ENCODE data around the gene E2F3. TPM values are rescaled to one million over a fixed set of nuclear protein-coding genes. Genes with fewer than 3 reads are reported as not detected.
"Not testable (repeated sequence)": the region's sequence is repeated elsewhere in the genome, so short reads cannot be mapped to it uniquely, and the experiment has no call there.

The E2F3 gene
- total RNA-seq, 1 experiment from 2014 or later = 27.1 TPM

DNA sequence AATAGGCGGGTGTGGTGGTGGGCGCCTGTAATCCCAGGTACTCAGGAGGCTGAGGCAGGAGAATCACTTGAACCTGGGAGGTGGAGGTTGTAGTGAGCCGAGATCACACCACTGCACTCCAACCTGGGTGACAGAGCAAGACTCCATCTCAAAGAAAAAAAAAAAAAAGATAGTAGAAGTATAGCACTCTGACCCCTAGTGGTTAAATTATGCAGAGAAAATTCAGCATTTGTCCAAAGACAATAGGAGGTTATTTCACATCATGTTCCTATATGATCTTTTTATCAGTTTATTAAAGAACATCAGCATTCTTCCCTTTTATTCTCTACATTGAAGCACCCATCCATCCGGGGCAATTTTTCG lies 127.4 kb downstream of the E2F3 start:
- intact Hi-C loops (cut with micrococcal nuclease) = loop anchor here (1.0 kb wide), 3 partner anchors 125 to 437 kb away; no protein-coding TSS in a partner anchor
- ATAC-seq (peak; percentile 56), DNase-seq (ENCODE audit: low read depth, low spot score) (peak; percentile 46)
- peak overlapping the region; percentile 60 for H3K4me2 ChIP-seq (ENCODE audit: low read length)
- peak overlapping the region; percentile 34; the same call in 1 of the 2 replicates for H3K9ac ChIP-seq (ENCODE audit: low read length)
- H3K4me1 ChIP-seq (ENCODE audit: control insufficient read depth in 1 of 2, insufficient read depth in 2 of 2, low read length in 2 of 2) = peaks cover 6 to 18% of the 10 kb centered on the region in 2 experiments; a peak in 3 of 4 replicates
- H3K27ac ChIP-seq (ENCODE audit: low read depth, low read length); H3K9me2 ChIP-seq (ENCODE audit: insufficient read depth); H3K4me3 ChIP-seq (replicated peaks in 1 of 2; ENCODE audit: low read depth in 1 of 2, low read length in 2 of 2); H3K79me2 ChIP-seq (ENCODE audit: insufficient read depth, low read length); H3K36me3 ChIP-seq (ENCODE audit: control insufficient read depth in 1 of 2, insufficient read depth in 2 of 2, low read length in 2 of 2); RAD21 ChIA-PET (ENCODE audit: low non-redundant PET in 1 of 2, low total read pairs in 2 of 2, uncharacterized antibody in 2 of 2, unreplicated experiment in 2 of 2); H3K9me3 ChIP-seq (ENCODE audit: control insufficient read depth in 1 of 2, insufficient read depth in 1 of 2, low read depth in 1 of 2, low read length in 2 of 2); BruUV-seq (replicated peaks); H2AFZ ChIP-seq (ENCODE audit: low read depth, low read length, poor library complexity, severe bottlenecking); POLR2A ChIA-PET; H4K20me1 ChIP-seq (ENCODE audit: insufficient read depth); H3K27me3 ChIP-seq (ENCODE audit: insufficient read depth, low read length): not testable (repeated sequence)
- peak; percentile 57 for TF ChIP-seq RAD21 (IDR thresholded peaks at IDR 0.05; ENCODE audit: low read depth)
- TF ChIP-seq, protein P1, sequence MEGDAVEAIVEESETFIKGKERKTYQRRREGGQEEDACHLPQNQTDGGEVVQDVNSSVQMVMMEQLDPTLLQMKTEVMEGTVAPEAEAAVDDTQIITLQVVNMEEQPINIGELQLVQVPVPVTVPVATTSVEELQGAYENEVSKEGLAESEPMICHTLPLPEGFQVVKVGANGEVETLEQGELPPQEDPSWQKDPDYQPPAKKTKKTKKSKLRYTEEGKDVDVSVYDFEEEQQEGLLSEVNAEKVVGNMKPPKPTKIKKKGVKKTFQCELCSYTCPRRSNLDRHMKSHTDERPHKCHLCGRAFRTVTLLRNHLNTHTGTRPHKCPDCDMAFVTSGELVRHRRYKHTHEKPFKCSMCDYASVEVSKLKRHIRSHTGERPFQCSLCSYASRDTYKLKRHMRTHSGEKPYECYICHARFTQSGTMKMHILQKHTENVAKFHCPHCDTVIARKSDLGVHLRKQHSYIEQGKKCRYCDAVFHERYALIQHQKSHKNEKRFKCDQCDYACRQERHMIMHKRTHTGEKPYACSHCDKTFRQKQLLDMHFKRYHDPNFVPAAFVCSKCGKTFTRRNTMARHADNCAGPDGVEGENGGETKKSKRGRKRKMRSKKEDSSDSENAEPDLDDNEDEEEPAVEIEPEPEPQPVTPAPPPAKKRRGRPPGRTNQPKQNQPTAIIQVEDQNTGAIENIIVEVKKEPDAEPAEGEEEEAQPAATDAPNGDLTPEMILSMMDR (IDR thresholded peaks at IDR 0.05 in 2 of 3, conservative IDR thresholded peaks at IDR 0.05 in 1 of 3; ENCODE audit: borderline replicate concordance in 1 of 3, insufficient read depth in 1 of 3, low read depth in 2 of 3, low read length in 2 of 3) = peak; percentile 32 to 65 (median 52); a peak in 5 of 6 replicates
- CTCF ChIA-PET = interaction anchor here (1.7 to 2.3 kb wide), 5 partner anchors 12 to 238 kb away, joined by 5 to 20 read pairs (median 10); no protein-coding TSS in a partner anchor

DNA sequence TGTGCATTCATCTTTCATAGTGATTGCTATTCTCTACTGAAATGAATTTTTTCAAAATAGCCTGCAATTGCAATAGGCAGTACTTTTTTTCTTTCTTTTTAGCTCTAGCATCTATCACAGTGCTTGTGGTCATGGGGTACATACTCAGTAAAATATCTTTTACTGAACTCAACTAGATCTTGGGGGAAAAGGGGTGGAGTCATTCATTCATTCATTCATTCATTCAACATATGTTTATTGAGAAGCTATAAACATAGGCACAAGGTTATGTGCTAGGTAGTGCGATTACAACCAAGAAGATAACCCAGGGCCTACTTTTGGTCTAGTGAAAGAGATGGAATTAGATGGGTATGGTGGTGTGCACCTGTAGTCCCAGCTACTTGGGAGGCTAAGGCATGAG lies 131.2 kb downstream of the E2F3 start:
- H2AFZ ChIP-seq (ENCODE audit: low read depth, low read length, poor library complexity, severe bottlenecking) = peak overlapping the region; percentile 5
- TF ChIP-seq, protein P2, sequence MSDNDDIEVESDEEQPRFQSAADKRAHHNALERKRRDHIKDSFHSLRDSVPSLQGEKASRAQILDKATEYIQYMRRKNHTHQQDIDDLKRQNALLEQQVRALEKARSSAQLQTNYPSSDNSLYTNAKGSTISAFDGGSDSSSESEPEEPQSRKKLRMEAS (IDR thresholded peaks at IDR 0.05) = no peak
- TF ChIP-seq EGR1 (IDR thresholded peaks at IDR 0.05; ENCODE audit: low read depth) = no peak
- TF ChIP-seq, protein P3, sequence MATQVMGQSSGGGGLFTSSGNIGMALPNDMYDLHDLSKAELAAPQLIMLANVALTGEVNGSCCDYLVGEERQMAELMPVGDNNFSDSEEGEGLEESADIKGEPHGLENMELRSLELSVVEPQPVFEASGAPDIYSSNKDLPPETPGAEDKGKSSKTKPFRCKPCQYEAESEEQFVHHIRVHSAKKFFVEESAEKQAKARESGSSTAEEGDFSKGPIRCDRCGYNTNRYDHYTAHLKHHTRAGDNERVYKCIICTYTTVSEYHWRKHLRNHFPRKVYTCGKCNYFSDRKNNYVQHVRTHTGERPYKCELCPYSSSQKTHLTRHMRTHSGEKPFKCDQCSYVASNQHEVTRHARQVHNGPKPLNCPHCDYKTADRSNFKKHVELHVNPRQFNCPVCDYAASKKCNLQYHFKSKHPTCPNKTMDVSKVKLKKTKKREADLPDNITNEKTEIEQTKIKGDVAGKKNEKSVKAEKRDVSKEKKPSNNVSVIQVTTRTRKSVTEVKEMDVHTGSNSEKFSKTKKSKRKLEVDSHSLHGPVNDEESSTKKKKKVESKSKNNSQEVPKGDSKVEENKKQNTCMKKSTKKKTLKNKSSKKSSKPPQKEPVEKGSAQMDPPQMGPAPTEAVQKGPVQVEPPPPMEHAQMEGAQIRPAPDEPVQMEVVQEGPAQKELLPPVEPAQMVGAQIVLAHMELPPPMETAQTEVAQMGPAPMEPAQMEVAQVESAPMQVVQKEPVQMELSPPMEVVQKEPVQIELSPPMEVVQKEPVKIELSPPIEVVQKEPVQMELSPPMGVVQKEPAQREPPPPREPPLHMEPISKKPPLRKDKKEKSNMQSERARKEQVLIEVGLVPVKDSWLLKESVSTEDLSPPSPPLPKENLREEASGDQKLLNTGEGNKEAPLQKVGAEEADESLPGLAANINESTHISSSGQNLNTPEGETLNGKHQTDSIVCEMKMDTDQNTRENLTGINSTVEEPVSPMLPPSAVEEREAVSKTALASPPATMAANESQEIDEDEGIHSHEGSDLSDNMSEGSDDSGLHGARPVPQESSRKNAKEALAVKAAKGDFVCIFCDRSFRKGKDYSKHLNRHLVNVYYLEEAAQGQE (IDR thresholded peaks at IDR 0.05; ENCODE audit: low read depth) = no peak
- no peak for TF ChIP-seq ELF1 (IDR thresholded peaks at IDR 0.05; ENCODE audit: borderline replicate concordance, low read depth)
- TF ChIP-seq SRF (IDR thresholded peaks at IDR 0.05; ENCODE audit: low read depth) = no peak
- TF ChIP-seq TCF7L2 (IDR thresholded peaks at IDR 0.05; ENCODE audit: borderline replicate concordance, extremely low read depth, insufficient read depth, insufficient read length) = no peak
- TF ChIP-seq CBX3 (IDR thresholded peaks at IDR 0.05; ENCODE audit: low read depth) = no peak
- TF ChIP-seq EZH2phosphoT487 (IDR thresholded peaks at IDR 0.05; ENCODE audit: borderline replicate concordance) = no peak
- no peak for TF ChIP-seq ZNF274 (IDR thresholded peaks at IDR 0.05; ENCODE audit: low read depth, low read length)
- TF ChIP-seq, protein P1 (IDR thresholded peaks at IDR 0.05 in 2 of 3, conservative IDR thresholded peaks at IDR 0.05 in 1 of 3; ENCODE audit: borderline replicate concordance in 1 of 3, insufficient read depth in 1 of 3, low read depth in 2 of 3, low read length in 2 of 3) = no peak

More for the DNA sequence above, 131.2 kb downstream of the E2F3 start:
- DNase-seq (ENCODE audit: low read depth, low spot score) (no peak), ATAC-seq (no peak)
- H4K20me1 ChIP-seq (ENCODE audit: insufficient read depth) = no peaks in the 10 kb centered on the region
- peaks cover 10 to 29% of the 10 kb centered on the region in 2 experiments; a peak in 3 of 4 replicates for H3K4me1 ChIP-seq (ENCODE audit: control insufficient read depth in 1 of 2, insufficient read depth in 2 of 2, low read length in 2 of 2)
- H3K36me3 ChIP-seq (ENCODE audit: control insufficient read depth in 1 of 2, insufficient read depth in 2 of 2, low read length in 2 of 2) = no peaks in the 10 kb centered on the region
- peaks cover 34% of the 10 kb centered on the region for H3K79me2 ChIP-seq (ENCODE audit: insufficient read depth, low read length)
- H3K27ac ChIP-seq (ENCODE audit: low read depth, low read length) = no peak overlapping the region
- no peaks in the 10 kb centered on the region for H3K27me3 ChIP-seq (ENCODE audit: insufficient read depth, low read length)
- ChIA-PET POLR2A (no interaction called here), CTCF (interaction anchor here (1.4 kb wide), 1 partner anchor 128 kb away, joined by 4 read pairs; no protein-coding TSS in a partner anchor), RAD21 (ENCODE audit: low non-redundant PET in 1 of 2, low total read pairs in 2 of 2, uncharacterized antibody in 2 of 2, unreplicated experiment in 2 of 2) (no interaction called here)
- no TSS peak for BruUV-seq (replicated peaks)
- no peak overlapping the region for H3K4me3 ChIP-seq (replicated peaks in 1 of 2; ENCODE audit: low read depth in 1 of 2, low read length in 2 of 2)
- H3K9me2 ChIP-seq (ENCODE audit: insufficient read depth) = no peaks in the 10 kb centered on the region
- H3K9me3 ChIP-seq (ENCODE audit: control insufficient read depth in 1 of 2, insufficient read depth in 1 of 2, low read depth in 1 of 2, low read length in 2 of 2) = no peaks in the 10 kb centered on the region
- no peak overlapping the region for H3K9ac ChIP-seq (ENCODE audit: low read length)
- intact Hi-C loops (cut with micrococcal nuclease) = no loop called here
- H3K4me2 ChIP-seq (ENCODE audit: low read length) = no peak overlapping the region
